Motor neuron (in vitro differentiated cells): ENCODE results near the gene BOC. TPM values are rescaled to one million over a fixed set of nuclear protein-coding genes. Genes with fewer than 3 reads are reported as not detected.
A peak's percentile ranks its signal among the peaks of the same experiment; 100 is the strongest.

Source experiments
- ATAC-seq, 8 experiments: fragments of 200-7000 bp; cut with Tn5 transposase; replicated peaks in 6 of 8; 2 replicates each; pipeline ENCODE4 v1.8.0; 2021; ENCODE audit warnings: mild to moderate bottlenecking in 8 of 8, moderate library complexity in 8 of 8
- H3K27ac ChIP-seq, 2 donors: fragments of 250-450 bp; sonication (Bioruptor Pico); 2 replicates each; pipeline ENCODE4 v1.9.0; 2021; ENCODE audit warnings: antibody characterized with exemption in 2 of 2, mild to moderate bottlenecking in 2 of 2, moderate library complexity in 1 of 2
- H3K4me1 ChIP-seq, 2 donors: fragments of 250-450 bp; sonication (Bioruptor Pico); replicated peaks in 1 of 2; 2 replicates each; pipeline ENCODE4 v1.6.1; 2021; ENCODE audit warnings: antibody characterized with exemption in 2 of 2, mild to moderate bottlenecking in 2 of 2, moderate library complexity in 1 of 2
- H3K4me3 ChIP-seq, 5 donors: fragments of 250-450 bp; sonication (Bioruptor Pico); 2 replicates each; pipeline ENCODE4 v1.9.0; 2021; ENCODE audit warnings: antibody characterized with exemption in 5 of 5, mild to moderate bottlenecking in 5 of 5, moderate library complexity in 4 of 5
- WGBS, 10 experiments: fragments of 450-650 bp; shearing (Covaris generic); methylation state at CpG; one replicate each; pipeline ENCODE4 v1.0.0; 2022; 5-methylcytosine and 5-hydroxymethylcytosine counted together
- in situ Hi-C, 9 experiments: fragments of 400-800 bp; cut with MboI; loops; one replicate each; pipeline ENCODE4 v1.15.0; 2021; ENCODE audit warnings: low sequenced_read_pairs in 9 of 9, low pct_unique_long_range_greater_than_20kb in 2 of 9; ENCODE audit not compliant: unreplicated experiment in 9 of 9
- total RNA-seq, 8 experiments: library from RNA; unstranded; fragments of 300-600 nt; gene quantifications; 2 replicates each; pipeline versions ENCODE4 v1.2.3 to v1.2.4, GENCODE V29; 2022

Gene BOC
- total RNA-seq, 8 experiments from 2014 or later: 3.5 to 36.1 (median 12.2) TPM

GRCh38 chr3:113249601-113250000 is 38.2 kb downstream of the BOC start:
- H3K4me1 ChIP-seq: peaks cover 19 to 24% of the 10 kb centered on the region in 2 donors
- 80 to 100% (median 98%) methylated on average over 1 to 8 of the region's 8 CpGs; no CpG with 5 or more reads in 2 of the 10 experiments for WGBS, 10 experiments
- no peak overlapping the region for H3K4me3 ChIP-seq
- H3K27ac ChIP-seq: no peak overlapping the region
- peak in 1 of 8 experiments; percentile 6 for ATAC-seq
- in situ Hi-C loops: no loop called here

- ATAC-seq: no peak
- no peak overlapping the region for H3K27ac ChIP-seq
- no peak overlapping the region for H3K4me3 ChIP-seq
- peaks cover 16 to 24% of the 10 kb centered on the region in 2 donors for H3K4me1 ChIP-seq
- in situ Hi-C loops: loop anchor here in 1 of 9 experiments (25.0 kb wide), 1 partner anchor 113 kb away; no protein-coding TSS in a partner anchor
- WGBS, 10 experiments: 96 to 100% (median 100%) methylated on average over 1 to 5 of the region's 14 CpGs; no CpG with 5 or more reads in 5 of the 10 experiments
Observed at GRCh38 chr3:113250566-113250965, 39.2 kb downstream of the BOC start.

- H3K27ac ChIP-seq: no peak overlapping the region
- H3K4me1 ChIP-seq: peaks cover 7 to 15% of the 10 kb centered on the region in 2 donors
- 89 to 100% (median 100%) methylated on average over 1 to 4 of the region's 4 CpGs; no CpG with 5 or more reads in 3 of the 10 experiments for WGBS, 10 experiments
- no peak overlapping the region for H3K4me3 ChIP-seq
- in situ Hi-C loops: loop anchor here in 1 of 9 experiments (25.0 kb wide), 1 partner anchor 115 kb away; no protein-coding TSS in a partner anchor
- ATAC-seq: no peak
Observed at GRCh38 chr3:113251817-113252216, 40.5 kb downstream of the BOC start.

DNA sequence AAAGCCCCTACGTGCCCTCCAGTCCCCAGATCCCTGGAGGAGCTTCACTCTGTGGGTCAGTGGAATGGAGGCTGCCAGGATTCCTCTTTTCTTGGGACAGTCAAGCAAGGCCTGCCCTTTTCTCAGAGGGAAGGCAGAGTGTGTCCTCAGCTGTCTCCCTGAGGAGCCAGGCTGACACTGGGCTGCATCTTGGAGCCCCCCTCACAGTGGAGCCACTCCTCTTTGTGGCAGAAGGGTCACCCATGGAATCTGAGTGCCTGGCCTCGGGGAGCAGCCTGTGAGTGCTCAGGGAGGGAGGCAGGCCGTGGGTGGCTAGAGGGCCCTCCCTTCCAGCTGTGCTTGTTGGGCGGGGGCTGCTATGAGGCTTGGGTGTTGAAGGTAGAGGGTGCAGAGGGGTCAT is 41.2 kb downstream of the BOC start:
- in situ Hi-C loops: loop anchor here in 1 of 9 experiments (25.0 kb wide), 1 partner anchor 115 kb away; no protein-coding TSS in a partner anchor
- Histone ChIP-seq H3K4me1 (peaks cover 7 to 14% of the 10 kb centered on the region in 2 donors), H3K27ac (no peak overlapping the region), H3K4me3 (no peak overlapping the region)
- ATAC-seq: no peak
- 80 to 100% methylated on average over 1 of the region's 4 CpGs; no CpG with 5 or more reads in 8 of the 10 experiments for WGBS, 10 experiments

DNA sequence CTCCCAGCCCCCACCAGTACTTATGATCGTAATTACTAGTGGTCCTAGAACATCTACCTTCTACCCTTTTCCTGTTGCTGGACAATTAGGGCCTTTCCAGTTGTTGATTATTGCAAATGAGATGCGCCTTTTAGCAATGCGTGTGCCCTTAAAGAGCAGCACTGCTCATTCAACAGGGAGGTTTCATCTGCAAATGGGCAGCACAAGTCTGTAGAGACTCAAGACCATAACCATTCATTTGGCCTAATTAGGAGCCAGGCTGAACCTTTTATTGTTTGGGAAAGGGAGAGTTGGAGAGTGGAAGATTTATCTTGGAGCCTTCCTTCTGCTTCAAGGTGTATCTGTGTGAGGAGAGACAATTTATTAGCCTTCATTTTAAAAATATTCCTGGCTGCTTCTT is 42.3 kb downstream of the BOC start:
- Histone ChIP-seq H3K4me1 (peaks cover 7 to 12% of the 10 kb centered on the region in 2 donors), H3K27ac (no peak overlapping the region), H3K4me3 (no peak overlapping the region)
- WGBS, 10 experiments: 20 to 89% (median 70%) methylated on average over 1 to 3 of the region's 3 CpGs; no CpG with 5 or more reads in 6 of the 10 experiments
- peak in 4 of 8 experiments; percentile 34 to 40 (median 34) for ATAC-seq
- in situ Hi-C loops: loop anchor here in 1 of 9 experiments (25.0 kb wide), 1 partner anchor 116 kb away; no protein-coding TSS in a partner anchor

GRCh38 chr3:113254171-113254947 is 43.0 kb downstream of the BOC start:
- H3K4me1 ChIP-seq: peaks cover 5 to 7% of the 10 kb centered on the region in 2 donors
- in situ Hi-C loops: loop anchor here in 1 of 9 experiments (25.0 kb wide), 1 partner anchor 117 kb away; no protein-coding TSS in a partner anchor
- no peak for ATAC-seq
- no peak overlapping the region for H3K4me3 ChIP-seq
- no peak overlapping the region for H3K27ac ChIP-seq
- WGBS, 10 experiments: 33 to 97% (median 73%) methylated on average over 2 to 8 of the region's 14 CpGs; no CpG with 5 or more reads in 1 of the 10 experiments

- Histone ChIP-seq H3K4me3 (no peak overlapping the region), H3K4me1 (peaks cover 5 to 7% of the 10 kb centered on the region in 2 donors), H3K27ac (no peak overlapping the region)
- no peak for ATAC-seq
- in situ Hi-C loops: loop anchor here in 1 of 9 experiments (25.0 kb wide), 1 partner anchor 118 kb away; no protein-coding TSS in a partner anchor
- 17 to 100% (median 90%) methylated on average over 1 to 6 of the region's 7 CpGs; no CpG with 5 or more reads in 2 of the 10 experiments for WGBS, 10 experiments
Observed at GRCh38 chr3:113255100-113255853, 43.9 kb downstream of the BOC start.

- no peak overlapping the region for H3K27ac ChIP-seq
- no peak overlapping the region for H3K4me3 ChIP-seq
- in situ Hi-C loops: loop anchor here in 1 of 9 experiments (25.0 kb wide), 1 partner anchor 119 kb away; no protein-coding TSS in a partner anchor
Observed at GRCh38 chr3:113255854-113256615, 44.7 kb downstream of the BOC start.

DNA sequence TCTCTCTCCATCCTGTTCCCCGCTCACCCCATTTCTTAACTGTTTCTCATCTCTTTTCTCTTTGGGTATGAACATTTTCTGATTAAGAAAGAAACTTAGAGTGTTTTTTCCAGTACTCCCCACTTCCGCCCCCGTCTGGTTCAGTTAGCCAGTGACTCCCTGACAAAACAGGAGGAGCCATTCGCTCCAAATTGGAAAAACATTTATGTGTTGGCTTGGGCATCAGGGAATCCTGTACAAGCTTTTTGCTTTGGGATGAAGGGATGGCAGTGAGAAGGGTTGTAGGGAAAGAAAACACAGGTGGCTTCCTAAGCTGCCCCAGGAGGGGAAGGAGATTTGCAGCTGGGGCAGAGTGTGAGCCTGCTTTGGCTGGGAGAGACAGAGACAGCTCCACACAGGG is 47.0 kb downstream of the BOC start:
- Histone ChIP-seq H3K27ac (no peak overlapping the region), H3K4me3 (no peak overlapping the region), H3K4me1 (peaks cover 5 to 8% of the 10 kb centered on the region in 2 donors)
- in situ Hi-C loops: loop anchor here in 1 of 9 experiments (25.0 kb wide), 1 partner anchor 121 kb away; no protein-coding TSS in a partner anchor
- ATAC-seq: peak in 1 of 8 experiments; percentile 31
- 48 to 100% (median 93%) methylated on average over 2 to 4 of the region's 4 CpGs; no CpG with 5 or more reads in 3 of the 10 experiments for WGBS, 10 experiments

More at GRCh38 chr3:113255854-113256615, 44.7 kb downstream of the BOC start:
- peaks cover 5 to 7% of the 10 kb centered on the region in 2 donors for H3K4me1 ChIP-seq
- 86 to 100% (median 97%) methylated on average over 1 to 7 of the region's 7 CpGs; no CpG with 5 or more reads in 4 of the 10 experiments for WGBS, 10 experiments
- peak in 1 of 8 experiments; percentile 8 for ATAC-seq

GRCh38 chr3:113259196-113259595 is 47.8 kb downstream of the BOC start:
- Histone ChIP-seq H3K27ac (no peak overlapping the region), H3K4me3 (no peak overlapping the region), H3K4me1 (peaks cover 6 to 9% of the 10 kb centered on the region in 2 donors)
- in situ Hi-C loops: loop anchor here in 1 of 9 experiments (25.0 kb wide), 1 partner anchor 122 kb away; no protein-coding TSS in a partner anchor
- WGBS, 10 experiments: 42 to 100% (median 79%) methylated on average over 1 to 2 of the region's 2 CpGs; no CpG with 5 or more reads in 3 of the 10 experiments
- ATAC-seq: no peak

DNA sequence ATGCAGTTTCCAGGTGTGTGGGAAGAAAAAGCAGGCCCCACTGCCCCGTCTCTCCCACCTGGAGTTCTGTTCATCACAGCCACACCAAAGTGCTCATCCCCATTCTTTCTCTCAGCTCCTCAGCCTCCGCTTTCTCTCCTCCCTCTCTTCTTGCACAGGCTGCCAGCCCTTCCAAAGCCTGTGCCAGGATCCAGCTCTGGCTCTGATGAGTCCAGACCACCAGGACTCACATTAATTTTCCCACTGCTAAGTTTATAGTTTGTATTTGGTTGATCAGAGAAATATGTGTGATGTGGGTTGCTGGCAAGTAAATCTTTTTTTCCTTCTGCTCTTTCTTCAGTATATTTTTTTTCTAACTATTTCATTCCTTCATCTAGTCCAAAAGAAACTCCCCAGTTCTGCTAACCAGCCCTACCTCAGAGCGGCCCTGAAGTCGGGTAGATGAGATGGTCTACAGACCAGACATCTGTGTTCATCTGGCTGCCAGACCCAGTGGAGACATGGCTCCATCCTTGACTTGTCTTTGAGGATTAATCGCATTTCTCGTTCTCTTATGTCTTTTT is 49.8 kb downstream of the BOC start:
- ATAC-seq: peak in 2 of 8 experiments; percentile 14 to 40
- H3K4me1 ChIP-seq: peaks cover 16 to 25% of the 10 kb centered on the region in 2 donors
- 0 to 100% (median 76%) methylated on average over 1 to 4 of the region's 6 CpGs for WGBS, 10 experiments
- in situ Hi-C loops: loop anchor here in 1 of 9 experiments (25.0 kb wide), 1 partner anchor 124 kb away; no protein-coding TSS in a partner anchor
- no peak overlapping the region for H3K4me3 ChIP-seq
- H3K27ac ChIP-seq: no peak overlapping the region
